ENCODE measurements around the gene FRMD7. TPM values are rescaled to one million over a fixed set of nuclear protein-coding genes. Genes with fewer than 3 reads are reported as not detected.

Gene FRMD7
- total RNA-seq, 3 donors from 2014 or later = not detected

DNA sequence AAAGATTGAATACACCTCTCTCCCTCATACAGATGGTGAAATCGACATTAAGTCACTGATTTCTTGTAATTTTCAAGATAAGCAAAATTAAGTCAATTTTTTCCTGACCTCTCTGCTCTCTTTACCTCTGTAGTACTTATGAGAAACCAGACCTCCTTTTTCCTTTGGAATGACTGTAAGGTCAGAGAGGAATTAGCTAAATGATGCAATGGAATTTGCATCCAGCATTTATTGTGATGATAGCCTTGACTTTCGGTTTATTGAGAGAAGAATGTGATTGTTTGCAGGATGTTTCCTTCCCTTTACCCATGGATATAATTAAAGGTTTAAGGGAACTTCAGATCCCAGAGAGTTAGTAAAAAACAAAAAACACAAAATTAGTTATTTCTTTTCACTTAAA is 82.4 kb downstream of the FRMD7 start:
- DNase-seq (no peak), ATAC-seq (no peak)
- Histone ChIP-seq H3K9me3 (no peaks in the 10 kb centered on the region), H3K4me3 (no peak overlapping the region), H3K36me3 (ENCODE audit: low read depth) (no peaks in the 10 kb centered on the region), H3K4me1 (ENCODE audit: low read depth) (no peaks in the 10 kb centered on the region)
- intact Hi-C loops (cut with DNase I, micrococcal nuclease) = no loop called here
- no peak for TF ChIP-seq CTCF (IDR thresholded peaks at IDR 0.05)

DNA sequence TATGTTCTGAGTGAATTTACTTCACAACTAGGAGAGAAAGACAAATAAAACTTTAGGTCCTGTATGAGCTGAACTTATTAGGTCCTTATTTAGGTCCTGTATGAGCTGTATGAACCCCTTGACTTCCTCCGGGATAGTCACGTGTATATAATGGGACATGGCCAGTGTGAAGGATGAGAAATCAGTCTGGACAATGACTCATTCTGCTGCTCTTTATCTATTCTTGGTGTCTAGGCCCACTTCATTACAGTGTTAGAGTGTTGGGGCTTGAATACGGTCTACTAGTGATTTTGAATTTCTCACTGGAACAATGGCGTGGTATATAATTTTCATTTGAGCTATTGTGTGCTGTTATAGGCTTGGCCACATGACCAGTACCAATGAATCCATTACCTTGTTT is 82.9 kb downstream of the FRMD7 start:
- Histone ChIP-seq H3K36me3 (ENCODE audit: low read depth) (no peaks in the 10 kb centered on the region), H3K4me1 (ENCODE audit: low read depth) (no peaks in the 10 kb centered on the region), H3K4me3 (no peak overlapping the region), H3K9me3 (no peaks in the 10 kb centered on the region)
- intact Hi-C loops (cut with DNase I, micrococcal nuclease) = no loop called here
- ATAC-seq (no peak), DNase-seq (no peak)
- TF ChIP-seq CTCF (IDR thresholded peaks at IDR 0.05) = no peak

DNA sequence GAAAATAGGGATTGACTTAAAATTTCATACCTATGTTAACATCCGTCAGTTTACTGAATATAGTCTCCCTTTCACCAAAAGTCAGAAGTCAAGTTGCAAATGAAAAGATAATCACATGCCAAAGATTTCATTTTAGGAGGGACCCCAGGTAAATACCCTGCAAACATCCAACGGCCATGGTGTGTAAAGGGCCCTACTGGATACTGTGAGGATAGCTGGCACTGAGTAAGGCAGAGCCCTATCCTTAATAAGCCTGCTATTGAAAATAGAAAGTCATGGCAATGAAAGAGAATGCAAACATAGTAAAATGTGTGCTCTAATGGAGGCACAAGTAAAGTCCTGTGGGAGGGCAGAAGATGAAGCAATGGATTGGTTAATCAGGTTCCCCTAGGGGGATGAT is 83.8 kb downstream of the FRMD7 start:
- no peaks in the 10 kb centered on the region for H3K4me1 ChIP-seq (ENCODE audit: low read depth)
- intact Hi-C loops (cut with DNase I, micrococcal nuclease) = no loop called here
- H3K36me3 ChIP-seq (ENCODE audit: low read depth) = no peaks in the 10 kb centered on the region
- H3K4me3 ChIP-seq = no peak overlapping the region
- H3K9me3 ChIP-seq = no peaks in the 10 kb centered on the region
- no peak for TF ChIP-seq CTCF (IDR thresholded peaks at IDR 0.05)
- ATAC-seq (no peak), DNase-seq (no peak)

GRCh38 chrX:132041015-132041414 is 86.8 kb downstream of the FRMD7 start:
- H3K9me3 ChIP-seq = no peaks in the 10 kb centered on the region
- intact Hi-C loops (cut with DNase I, micrococcal nuclease) = no loop called here
- H3K4me1 ChIP-seq (ENCODE audit: low read depth) = no peaks in the 10 kb centered on the region
- DNase-seq = no peak
- TF ChIP-seq CTCF (IDR thresholded peaks at IDR 0.05) = no peak
- no peak for ATAC-seq
- no peak overlapping the region for H3K4me3 ChIP-seq
- no peaks in the 10 kb centered on the region for H3K36me3 ChIP-seq (ENCODE audit: low read depth)

- DNase-seq = no peak
- intact Hi-C loops (cut with DNase I, micrococcal nuclease) = no loop called here
- no peak overlapping the region for H3K4me3 ChIP-seq
- H3K36me3 ChIP-seq (ENCODE audit: low read depth) = no peaks in the 10 kb centered on the region
- no peaks in the 10 kb centered on the region for H3K9me3 ChIP-seq
- no peak for TF ChIP-seq CTCF (IDR thresholded peaks at IDR 0.05)
- no peak for ATAC-seq
- H3K4me1 ChIP-seq (ENCODE audit: low read depth) = no peaks in the 10 kb centered on the region
Observed at GRCh38 chrX:132040066-132040465, 87.8 kb downstream of the FRMD7 start.

- Histone ChIP-seq H3K36me3 (ENCODE audit: low read depth) (no peaks in the 10 kb centered on the region), H3K9me3 (no peaks in the 10 kb centered on the region), H3K4me3 (no peak overlapping the region), H3K4me1 (ENCODE audit: low read depth) (no peaks in the 10 kb centered on the region)
- DNase-seq (no peak), ATAC-seq (no peak)
- intact Hi-C loops (cut with DNase I, micrococcal nuclease) = no loop called here
- no peak for TF ChIP-seq CTCF (IDR thresholded peaks at IDR 0.05)
Observed at GRCh38 chrX:132037479-132037993, 90.3 kb downstream of the FRMD7 start.

Data from mucosa of descending colon (tissue), 3 donors.